NCI-H128 (cell line): ENCODE measurements around the gene BRSK1.

Source experiments
- DNase-seq: peaks from one replicate; lab custom pipeline; 2025; ENCODE audit not compliant: unreplicated experiment; lab: John Stamatoyannopoulos, UW

Gene BRSK1

GRCh38 chr19:55283548-55284377, at the start of gene BRSK1:
Gene BRSK1, plus strand, starts transcription at chr19:55283997. Its CDS starts 446 bp downstream, at chr19:55284443.
- DNase-seq, result peak; percentile 42

GRCh38 chr19:55238030-55238429, 45.8 kb upstream of the BRSK1 start:
- no peak for DNase-seq

- no peak for DNase-seq
These were observed 44.8 kb upstream of the BRSK1 start for GRCh38 chr19:55239004-55239403.

GRCh38 chr19:55240713-55241020, 43.1 kb upstream of the BRSK1 start:
- no peak for DNase-seq

- DNase-seq, result no peak
These were observed 42.5 kb upstream of the BRSK1 start for GRCh38 chr19:55241143-55241934.

- no peak for DNase-seq
These were observed 41.8 kb upstream of the BRSK1 start for GRCh38 chr19:55241935-55242464.

GRCh38 chr19:55242517-55242916, 41.3 kb upstream of the BRSK1 start:
- DNase-seq, result no peak

- DNase-seq, result no peak
These were observed 39.7 kb upstream of the BRSK1 start for GRCh38 chr19:55244004-55244680.

- no peak for DNase-seq
These were observed 38.4 kb upstream of the BRSK1 start for GRCh38 chr19:55245236-55245904.

- no peak for DNase-seq
These were observed 37.0 kb upstream of the BRSK1 start for GRCh38 chr19:55246462-55247451.

GRCh38 chr19:55247621-55248099, 36.1 kb upstream of the BRSK1 start:
- DNase-seq, result no peak

- no peak for DNase-seq
These were observed 35.6 kb upstream of the BRSK1 start for GRCh38 chr19:55248166-55248675.

GRCh38 chr19:55248704-55249103, 35.1 kb upstream of the BRSK1 start:
- no peak for DNase-seq

GRCh38 chr19:55249841-55250240, 34.0 kb upstream of the BRSK1 start:
- DNase-seq, result no peak

- no peak for DNase-seq
These were observed 33.3 kb upstream of the BRSK1 start for GRCh38 chr19:55250262-55251036.

- DNase-seq, result no peak
These were observed 32.3 kb upstream of the BRSK1 start for GRCh38 chr19:55251341-55252081.

- DNase-seq, result no peak
These were observed 30.8 kb upstream of the BRSK1 start for GRCh38 chr19:55252760-55253663.
